Right lobe of liver (tissue), 6 donors: ENCODE data around the gene RNF13. TPM values are rescaled to one million over a fixed set of nuclear protein-coding genes. Genes with fewer than 3 reads are reported as not detected.

Experiments
- ATAC-seq, 4 donors: fragments of 200-7000 bp; cut with Tn5 transposase; one replicate each; pipeline ENCODE4 v1.9.1; 2020; ENCODE audit warnings: mild to moderate bottlenecking in 4 of 4, moderate library complexity in 4 of 4
- DNase-seq, 3 donors: peaks; one replicate each; pipeline ENCODE4 v3.0.0-alpha.2; 2020
- H3K27ac ChIP-seq, 3 donors: fragments of 200-600 bp; one replicate each; pipeline ENCODE4 v1.8.0; 2022
- H3K27me3 ChIP-seq, 2 donors: fragments of 200-600 bp; one replicate each; pipeline ENCODE4 v1.8.0; 2022
- H3K36me3 ChIP-seq, 4 donors: fragments of 200-600 bp; sonication (generic) in 1 of 4; one replicate each; pipeline versions ENCODE4 v1.5.1 to v1.8.0; 2017 to 2022; ENCODE audit warnings: control low read depth in 1 of 4
- H3K4me1 ChIP-seq, 4 donors: fragments of 200-600 bp; sonication (generic) in 1 of 4; one replicate each; pipeline versions ENCODE4 v1.5.1 to v1.8.0; 2017 to 2022; ENCODE audit warnings: control low read depth in 1 of 4
- H3K4me3 ChIP-seq, 3 donors: fragments of 200-600 bp; one replicate each; pipeline ENCODE4 v1.8.0; 2022
- H3K9me3 ChIP-seq, 4 donors: fragments of 200-600 bp; sonication (generic) in 1 of 4; one replicate each; pipeline versions ENCODE4 v1.5.1 to v1.8.0; 2017 to 2022; ENCODE audit warnings: control low read depth in 1 of 4
- POLR2A ChIP-seq: fragments of 450-650 bp; IDR thresholded peaks from one replicate; pipeline ENCODE4 v1.6.1; 2017; ENCODE audit warnings: antibody characterized with exemption, mild to moderate bottlenecking
- WGBS: methylation state at CpG from one replicate; pipeline ENCODE4 v1.1.6; 2018; ENCODE audit warnings: low coverage, low lambda C conversion rate; ENCODE audit not compliant: insufficient coverage; ENCODE audit errors: missing lambda C conversion rate; 5-methylcytosine and 5-hydroxymethylcytosine counted together
- intact Hi-C, 2 donors: fragments of 100-400 bp; cut with DNase I; formaldehyde crosslinking; loops; one replicate each; pipeline versions ENCODE4 v1.11.2 to v1.14.1; 2022
- total RNA-seq, 6 experiments: library from RNA; depleted of rRNA in 2 of 6; stranded (reverse); fragments of >200 nt in 2 of 6; fragmentation: NEBNext Ultra II Directional in 3 of 6; extraction: Animal tissue kit (Norgen Biotek cat#: 25700) in 3 of 6; gene quantifications; one replicate each; pipeline versions ENCODE4 v1.1.0 to v1.2.4, GENCODE V29; 2016 to 2023
- TF ChIP-seq, protein P1 (sequence below), 4 donors: fragments of 200-600 bp in 3 of 4; fragments of 450-650 bp in 1 of 4; IDR thresholded peaks; one replicate each; pipeline versions ENCODE4 v1.5.1 to v1.8.0; 2016 to 2022; ENCODE audit warnings: antibody characterized with exemption in 4 of 4, mild to moderate bottlenecking in 2 of 4
- donor health status: DM: no; HTN: yes; CAD: no.
- donor health status: DM: no; HTN: no; CAD: no.
- donor health status: DM: no; HTN: no; CAD: no.
- donor health status: DM: no; HTN: yes; CAD: no.
- donor health status: DM: no; HTN: yes; CAD: no.

Gene RNF13
- total RNA-seq, 6 experiments from 2014 or later, result 45.0 to 55.6 (median 47.5) TPM

GRCh38 chr3:149886957-149887356 lies 73.9 kb downstream of the RNF13 start:
- no peak for ATAC-seq
- H3K9me3 ChIP-seq, result no peaks in the 10 kb centered on the region
- H3K36me3 ChIP-seq, result no peaks in the 10 kb centered on the region
- no peak for TF ChIP-seq POLR2A
- TF ChIP-seq, protein P1, sequence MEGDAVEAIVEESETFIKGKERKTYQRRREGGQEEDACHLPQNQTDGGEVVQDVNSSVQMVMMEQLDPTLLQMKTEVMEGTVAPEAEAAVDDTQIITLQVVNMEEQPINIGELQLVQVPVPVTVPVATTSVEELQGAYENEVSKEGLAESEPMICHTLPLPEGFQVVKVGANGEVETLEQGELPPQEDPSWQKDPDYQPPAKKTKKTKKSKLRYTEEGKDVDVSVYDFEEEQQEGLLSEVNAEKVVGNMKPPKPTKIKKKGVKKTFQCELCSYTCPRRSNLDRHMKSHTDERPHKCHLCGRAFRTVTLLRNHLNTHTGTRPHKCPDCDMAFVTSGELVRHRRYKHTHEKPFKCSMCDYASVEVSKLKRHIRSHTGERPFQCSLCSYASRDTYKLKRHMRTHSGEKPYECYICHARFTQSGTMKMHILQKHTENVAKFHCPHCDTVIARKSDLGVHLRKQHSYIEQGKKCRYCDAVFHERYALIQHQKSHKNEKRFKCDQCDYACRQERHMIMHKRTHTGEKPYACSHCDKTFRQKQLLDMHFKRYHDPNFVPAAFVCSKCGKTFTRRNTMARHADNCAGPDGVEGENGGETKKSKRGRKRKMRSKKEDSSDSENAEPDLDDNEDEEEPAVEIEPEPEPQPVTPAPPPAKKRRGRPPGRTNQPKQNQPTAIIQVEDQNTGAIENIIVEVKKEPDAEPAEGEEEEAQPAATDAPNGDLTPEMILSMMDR (IDR thresholded peaks at IDR 0.05), result no peak
- intact Hi-C loops, result no loop called here
- H3K27me3 ChIP-seq, result no peaks in the 10 kb centered on the region
- no peak for DNase-seq
- WGBS, result 80% methylated on average over 8 of the region's 9 CpGs
- no peak overlapping the region for H3K27ac ChIP-seq
- H3K4me1 ChIP-seq, result no peaks in the 10 kb centered on the region
- no peak overlapping the region for H3K4me3 ChIP-seq

DNA sequence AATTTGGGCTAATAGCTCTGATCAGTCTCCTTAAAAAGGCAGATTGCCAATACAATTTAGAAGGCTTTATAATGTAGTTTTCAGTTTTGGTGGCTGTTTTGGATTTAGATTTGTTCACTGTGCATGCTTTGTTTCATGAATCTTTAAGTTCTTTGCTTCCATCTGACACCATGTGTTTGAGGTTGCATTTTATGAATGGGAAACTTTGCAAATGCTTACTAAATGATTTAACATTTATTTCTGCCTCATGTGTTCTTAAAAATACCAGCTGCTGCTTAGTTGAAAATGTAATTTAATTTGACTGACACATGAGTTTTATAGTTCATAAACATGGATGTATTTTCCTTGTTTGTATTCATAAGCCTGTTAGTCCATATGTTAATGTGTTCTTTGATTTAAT lies 78.6 kb downstream of the RNF13 start:
- Histone ChIP-seq H3K36me3 (peaks cover 0 to 3% (median 0%) of the 10 kb centered on the region in 4 donors), H3K4me3 (no peak overlapping the region), H3K27ac (no peak overlapping the region), H3K9me3 (no peaks in the 10 kb centered on the region), H3K27me3 (no peaks in the 10 kb centered on the region), H3K4me1 (no peaks in the 10 kb centered on the region)
- no peak for DNase-seq
- intact Hi-C loops, result no loop called here
- TF ChIP-seq POLR2A, result no peak
- TF ChIP-seq, protein P1 (IDR thresholded peaks at IDR 0.05), result no peak
- ATAC-seq, result no peak

DNA sequence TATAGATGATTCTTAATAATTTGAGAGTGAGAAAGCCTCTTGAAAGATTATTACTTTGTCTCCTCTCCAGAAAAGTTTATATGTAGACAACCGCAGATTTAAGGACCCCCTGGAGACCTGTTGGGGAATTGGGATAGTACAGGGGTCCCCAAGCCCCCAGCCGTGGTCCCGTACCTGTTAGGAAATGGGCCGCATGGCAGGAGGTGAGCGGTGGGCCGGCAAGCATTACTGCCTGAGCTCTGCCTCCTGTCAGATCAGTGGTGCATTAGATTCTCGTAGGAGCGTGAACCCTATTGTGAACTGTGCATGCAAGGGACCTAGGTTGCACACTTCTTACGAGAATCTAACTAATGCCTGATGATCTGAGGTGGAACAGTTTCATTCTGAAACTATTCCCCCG lies 79.4 kb downstream of the RNF13 start:
- ATAC-seq, result no peak
- no peak overlapping the region for H3K27ac ChIP-seq
- H3K4me1 ChIP-seq, result no peaks in the 10 kb centered on the region
- intact Hi-C loops, result no loop called here
- H3K9me3 ChIP-seq, result no peaks in the 10 kb centered on the region
- peaks cover 0 to 5% (median 0%) of the 10 kb centered on the region in 4 donors for H3K36me3 ChIP-seq
- DNase-seq, result peak in 1 of 3 donors; percentile 25
- TF ChIP-seq, protein P1 (IDR thresholded peaks at IDR 0.05), result no peak
- TF ChIP-seq POLR2A, result no peak
- H3K4me3 ChIP-seq, result no peak overlapping the region
- WGBS, result 93% methylated on average over 8 of the region's 10 CpGs
- no peaks in the 10 kb centered on the region for H3K27me3 ChIP-seq

GRCh38 chr3:149894205-149894604 lies 81.2 kb downstream of the RNF13 start:
- ATAC-seq (no peak), DNase-seq (no peak)
- Histone ChIP-seq H3K27ac (no peak overlapping the region), H3K4me3 (no peak overlapping the region), H3K36me3 (peaks cover 0 to 6% (median 0%) of the 10 kb centered on the region in 4 donors), H3K27me3 (no peaks in the 10 kb centered on the region), H3K4me1 (no peaks in the 10 kb centered on the region), H3K9me3 (no peaks in the 10 kb centered on the region)
- no peak for TF ChIP-seq POLR2A
- TF ChIP-seq, protein P1 (IDR thresholded peaks at IDR 0.05), result no peak
- intact Hi-C loops, result no loop called here

DNA sequence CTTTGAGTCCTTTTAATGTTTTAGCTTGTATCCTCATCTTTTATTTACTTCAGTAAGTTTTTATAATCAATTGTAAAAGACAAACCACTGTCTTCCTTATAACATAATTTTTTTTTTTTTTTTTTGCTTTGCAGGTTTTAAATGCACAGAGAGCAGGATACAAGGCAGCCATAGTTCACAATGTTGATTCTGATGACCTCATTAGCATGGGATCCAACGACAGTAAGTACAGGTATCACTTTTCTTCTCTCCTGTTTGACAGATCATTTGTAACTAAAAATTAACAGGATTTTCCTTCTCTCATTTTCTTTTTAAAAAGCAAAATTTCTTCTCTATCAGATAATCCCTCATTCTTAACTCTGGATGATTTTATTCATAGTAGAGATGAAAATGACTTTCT lies 82.3 kb downstream of the RNF13 start:
- Histone ChIP-seq H3K36me3 (peaks cover 0 to 6% (median 0%) of the 10 kb centered on the region in 4 donors), H3K27ac (no peak overlapping the region), H3K9me3 (no peaks in the 10 kb centered on the region), H3K4me3 (no peak overlapping the region), H3K4me1 (no peaks in the 10 kb centered on the region), H3K27me3 (no peaks in the 10 kb centered on the region)
- peak in 1 of 4 donors; percentile 50 for ATAC-seq
- DNase-seq, result no peak
- TF ChIP-seq, protein P1 (IDR thresholded peaks at IDR 0.05), result no peak
- no peak for TF ChIP-seq POLR2A
- 56% methylated on average over 1 of the region's 1 CpG for WGBS
- intact Hi-C loops, result no loop called here
